ENCODE data around the gene CEP112. TPM values are rescaled to one million over a fixed set of nuclear protein-coding genes. Genes with fewer than 3 reads are reported as not detected.

CEP112 gene
- total and polyA plus RNA-seq, 2 of the 13 experiments (the other 11 are each of a cell fraction or from before 2014, with no cell fraction given) = 1.2 to 3.4 TPM

DNA sequence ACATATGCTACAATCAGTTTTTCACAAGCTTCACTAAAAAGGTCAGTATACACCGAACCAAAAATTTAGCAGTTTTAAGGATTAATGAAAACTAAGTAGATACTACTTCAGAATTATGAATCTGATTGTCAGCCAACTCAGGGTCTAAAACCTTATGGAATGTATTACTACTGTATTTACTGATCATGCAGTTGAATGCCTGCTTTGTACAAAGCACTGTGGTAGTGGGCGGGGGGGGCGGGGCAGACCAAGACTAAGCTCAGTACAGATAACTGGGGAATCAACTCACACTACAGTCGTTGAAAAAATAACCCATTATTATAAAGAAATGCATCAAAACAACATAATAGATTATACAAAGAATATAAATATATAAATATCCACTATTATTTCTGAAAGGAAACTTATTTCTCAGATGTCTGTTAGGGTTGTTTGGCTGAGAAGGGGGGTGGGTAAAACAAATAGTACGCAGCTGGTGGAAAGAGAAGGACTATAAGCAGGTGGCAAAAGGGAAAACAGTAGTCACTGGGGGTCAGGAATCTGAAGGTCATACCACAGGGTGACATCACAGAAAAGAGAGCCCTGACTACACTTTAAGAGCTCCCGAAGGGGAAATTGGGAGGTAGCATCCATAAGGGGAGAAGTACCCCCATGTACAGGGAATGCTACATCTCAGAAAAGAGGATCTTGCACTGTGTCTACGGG is 521.1 kb downstream of the CEP112 start:
- Histone ChIP-seq H3K36me3 (replicated peaks in 1 of 2; ENCODE audit: control insufficient read depth in 1 of 2, insufficient read depth in 2 of 2, low read length in 2 of 2) (no peaks in the 10 kb centered on the region), H3K79me2 (ENCODE audit: insufficient read depth, low read length) (no peaks in the 10 kb centered on the region), H4K20me1 (ENCODE audit: insufficient read depth, low read length) (no peaks in the 10 kb centered on the region), H3K4me2 (ENCODE audit: low read depth, low read length) (peak overlapping the region; percentile 57), H3K4me1 (ENCODE audit: insufficient read depth, low read length) (peaks cover 30% of the 10 kb centered on the region), H3K27me3 (ENCODE audit: control insufficient read depth in 1 of 2, insufficient read depth in 2 of 2, low read length in 2 of 2) (no peaks in the 10 kb centered on the region), H2AFZ (ENCODE audit: low read length) (peak overlapping the region; percentile 16), H3K4me3 (replicated peaks in 1 of 3; ENCODE audit: insufficient read depth in 1 of 3, low read depth in 2 of 3, low read length in 3 of 3) (no peak overlapping the region; a peak in 1 of 6 replicates), H3K9ac (ENCODE audit: insufficient read depth, low read depth, low read length) (peak overlapping the region; percentile 37), H3K27ac (ENCODE audit: extremely low read length, insufficient read depth, low read length) (peak overlapping the region; percentile 63), H3K9me3 (ENCODE audit: low read length) (no peaks in the 10 kb centered on the region)
- DNase-seq (ENCODE audit: low spot score) (peak; percentile 93), FAIRE-seq (no peak), ATAC-seq (peak; percentile 80)
- in situ Hi-C loops (cut with HindIII; ENCODE audit: extremely low pct_ligation_motif_present, low pct_unique_long_range_greater_than_20kb) = no loop called here
- no TSS peak for BruUV-seq (replicated peaks)
- WGBS (ENCODE audit: low lambda C conversion rate) = 23% methylated on average over 7 of the region's 7 CpGs
- CTCF ChIA-PET (ENCODE audit: low intra/inter-chr PET ratio, low total read pairs) = no interaction called here
- POLR2A ChIA-PET = interaction anchor here (0.8 to 2.5 kb wide), 9 partner anchors 11 to 112 kb away, joined by 3 to 10 read pairs (median 4); partner anchors contain the start of gene AXIN2
- intact Hi-C loops (cut with micrococcal nuclease; ENCODE audit: unreplicated experiment) = loop anchor here (2.0 to 5.0 kb wide), 3 partner anchors 20 to 110 kb away; partner anchors contain the start of gene AXIN2
- TF ChIP-seq ZNF614 (CRISPR knock-in tag; IDR thresholded peaks at IDR 0.05; ENCODE audit: borderline replicate concordance) = no peak
- no peak for TF ChIP-seq JUNB (CRISPR knock-in tag; IDR thresholded peaks at IDR 0.05; ENCODE audit: borderline replicate concordance)
- no peak for TF ChIP-seq SOX13 (IDR thresholded peaks at IDR 0.05)
- TF ChIP-seq SOX13 (CRISPR knock-in tag; conservative IDR thresholded peaks at IDR 0.05 in 1 of 2, IDR thresholded peaks at IDR 0.05 in 1 of 2) = peak in 1 of 2 experiments; percentile 48; a peak in 1 of 4 replicates
- TF ChIP-seq, protein P1, sequence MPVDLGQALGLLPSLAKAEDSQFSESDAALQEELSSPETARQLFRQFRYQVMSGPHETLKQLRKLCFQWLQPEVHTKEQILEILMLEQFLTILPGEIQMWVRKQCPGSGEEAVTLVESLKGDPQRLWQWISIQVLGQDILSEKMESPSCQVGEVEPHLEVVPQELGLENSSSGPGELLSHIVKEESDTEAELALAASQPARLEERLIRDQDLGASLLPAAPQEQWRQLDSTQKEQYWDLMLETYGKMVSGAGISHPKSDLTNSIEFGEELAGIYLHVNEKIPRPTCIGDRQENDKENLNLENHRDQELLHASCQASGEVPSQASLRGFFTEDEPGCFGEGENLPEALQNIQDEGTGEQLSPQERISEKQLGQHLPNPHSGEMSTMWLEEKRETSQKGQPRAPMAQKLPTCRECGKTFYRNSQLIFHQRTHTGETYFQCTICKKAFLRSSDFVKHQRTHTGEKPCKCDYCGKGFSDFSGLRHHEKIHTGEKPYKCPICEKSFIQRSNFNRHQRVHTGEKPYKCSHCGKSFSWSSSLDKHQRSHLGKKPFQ (CRISPR knock-in tag; IDR thresholded peaks at IDR 0.05; ENCODE audit: insufficient replicate concordance) = no peak
- TF ChIP-seq IKZF4 (CRISPR knock-in tag; IDR thresholded peaks at IDR 0.05; ENCODE audit: borderline replicate concordance, low read depth, not compliant biosample characterization) = no peak
- TF ChIP-seq, protein P2, sequence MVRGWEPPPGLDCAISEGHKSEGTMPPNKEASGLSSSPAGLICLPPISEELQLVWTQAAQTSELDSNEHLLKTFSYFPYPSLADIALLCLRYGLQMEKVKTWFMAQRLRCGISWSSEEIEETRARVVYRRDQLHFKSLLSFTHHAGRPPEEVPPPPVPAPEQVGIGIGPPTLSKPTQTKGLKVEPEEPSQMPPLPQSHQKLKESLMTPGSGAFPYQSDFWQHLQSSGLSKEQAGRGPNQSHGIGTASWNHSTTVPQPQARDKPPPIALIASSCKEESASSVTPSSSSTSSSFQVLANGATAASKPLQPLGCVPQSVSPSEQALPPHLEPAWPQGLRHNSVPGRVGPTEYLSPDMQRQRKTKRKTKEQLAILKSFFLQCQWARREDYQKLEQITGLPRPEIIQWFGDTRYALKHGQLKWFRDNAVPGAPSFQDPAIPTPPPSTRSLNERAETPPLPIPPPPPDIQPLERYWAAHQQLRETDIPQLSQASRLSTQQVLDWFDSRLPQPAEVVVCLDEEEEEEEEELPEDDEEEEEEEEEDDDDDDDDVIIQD (CRISPR knock-in tag; IDR thresholded peaks at IDR 0.05; ENCODE audit: low read depth) = 0 out of 2 replicates have a peak, but pooled peaks have one; percentile 16
- TF ChIP-seq, protein P3, sequence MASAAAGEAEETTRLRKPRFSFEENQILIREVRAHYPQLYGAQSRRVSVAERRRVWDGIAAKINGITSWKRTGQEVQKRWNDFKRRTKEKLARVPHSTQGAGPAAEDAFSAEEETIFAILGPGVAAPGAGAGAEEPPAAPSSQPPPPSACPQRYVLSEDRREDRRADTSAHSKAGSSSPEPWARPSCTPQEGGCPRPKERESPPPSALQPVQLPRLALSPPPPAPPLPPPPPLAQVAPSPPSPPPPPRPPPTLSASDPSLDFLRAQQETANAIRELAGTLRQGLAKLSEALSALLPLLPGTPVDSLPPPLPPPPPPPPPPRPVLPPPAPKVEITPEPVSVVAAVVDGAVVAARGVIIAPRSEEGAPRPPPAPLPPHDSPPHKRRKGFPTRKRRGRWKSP (CRISPR knock-in tag; IDR thresholded peaks at IDR 0.05) = no peak
- TF ChIP-seq SOX5 (CRISPR knock-in tag; IDR thresholded peaks at IDR 0.05; ENCODE audit: borderline replicate concordance) = no peak; the same call in 1 of the 2 replicates
- no peak for TF ChIP-seq ZNF543 (CRISPR knock-in tag; IDR thresholded peaks at IDR 0.05)
- TF ChIP-seq CENPT (CRISPR knock-in tag; IDR thresholded peaks at IDR 0.05; ENCODE audit: low read depth) = no peak
- peak; percentile 26; the same call in 1 of the 2 replicates for TF ChIP-seq FOXJ3 (CRISPR knock-in tag; IDR thresholded peaks at IDR 0.05; ENCODE audit: borderline replicate concordance)
- TF ChIP-seq EHMT2 (IDR thresholded peaks at IDR 0.05; ENCODE audit: borderline replicate concordance, low read depth, low read length) = peak; percentile 40; the same call in 1 of the 2 replicates
- no peak for TF ChIP-seq ZNF670 (CRISPR knock-in tag; IDR thresholded peaks at IDR 0.05; ENCODE audit: borderline replicate concordance)
- TF ChIP-seq STAT5B (CRISPR knock-in tag; IDR thresholded peaks at IDR 0.05) = no peak
- no peak for TF ChIP-seq ZNF224 (CRISPR knock-in tag; IDR thresholded peaks at IDR 0.05)

Measured in HepG2 (cell line).